Endodermal cell (in vitro differentiated cells): ENCODE results near the gene COG5. TPM values are rescaled to one million over a fixed set of nuclear protein-coding genes. Genes with fewer than 3 reads are reported as not detected.

Source experiments
- DNase-seq: peaks from one replicate; pipeline ENCODE4 v3.0.0-alpha.2; 2017
- H3K27ac ChIP-seq: 2 replicates; pipeline ENCODE4 v1.5.1; 2013; ENCODE audit warnings: mild to moderate bottlenecking, low read depth, low read length, moderate library complexity
- H3K27me3 ChIP-seq: 2 replicates; pipeline ENCODE4 v1.6.1; 2013; ENCODE audit warnings: mild to moderate bottlenecking, low read length, moderate library complexity; ENCODE audit not compliant: insufficient read depth, control insufficient read depth, poor library complexity, severe bottlenecking
- H3K36me3 ChIP-seq: 2 replicates; pipeline ENCODE4 v1.7.0; 2013; ENCODE audit warnings: mild to moderate bottlenecking, low read length, moderate library complexity; ENCODE audit not compliant: control insufficient read depth, insufficient read depth
- H3K4me1 ChIP-seq: one replicate; pipeline ENCODE4 v1.7.0; 2013; ENCODE audit warnings: low read length; ENCODE audit not compliant: control insufficient read depth, insufficient read depth
- H3K4me3 ChIP-seq: 2 replicates; pipeline ENCODE4 v1.5.1; 2013; ENCODE audit warnings: mild to moderate bottlenecking, low read length, moderate library complexity
- H3K9ac ChIP-seq: 2 replicates; pipeline ENCODE4 v1.6.1; 2013; ENCODE audit warnings: mild to moderate bottlenecking, low read length, moderate library complexity; ENCODE audit not compliant: poor library complexity, severe bottlenecking; ENCODE audit errors: extremely low read depth
- H3K9me3 ChIP-seq: 2 replicates; pipeline ENCODE4 v1.6.1; 2013; ENCODE audit warnings: mild to moderate bottlenecking, low read length, moderate library complexity; ENCODE audit not compliant: control insufficient read depth
- H3K27ac Mint-ChIP-seq: 2 replicates; pipeline ENCODE4 v1.8.0; 2020; ENCODE audit warnings: mixed read lengths
- H3K27me3 Mint-ChIP-seq: 2 replicates; pipeline ENCODE4 v1.8.0; 2021; ENCODE audit warnings: mild to moderate bottlenecking, mixed read lengths; ENCODE audit not compliant: insufficient read depth
- H3K36me3 Mint-ChIP-seq: 2 replicates; pipeline ENCODE4 v1.8.0; 2020; ENCODE audit warnings: low read depth, mixed read lengths
- H3K4me1 Mint-ChIP-seq: 2 replicates; pipeline ENCODE4 v1.8.0; 2020; ENCODE audit warnings: mixed read lengths
- H3K4me3 Mint-ChIP-seq: 2 replicates; pipeline ENCODE4 v1.8.0; 2020; ENCODE audit warnings: mild to moderate bottlenecking, moderate library complexity, mixed read lengths
- H3K9me3 Mint-ChIP-seq: 2 replicates; pipeline ENCODE4 v1.8.0; 2020; ENCODE audit warnings: mild to moderate bottlenecking, mixed read lengths
- WGBS, 2 experiments: methylation state at CpG; one replicate each; pipeline versions ENCODE4 v1.1.5 to v1.1.7; 2013; ENCODE audit warnings: missing lambda C conversion rate in 2 of 2, mixed read lengths in 1 of 2; ENCODE audit not compliant: insufficient coverage in 1 of 2, insufficient read length in 1 of 2; 5-methylcytosine and 5-hydroxymethylcytosine counted together
- total RNA-seq, 2 donors: library from RNA; stranded (reverse); fragmentation: NEBNext Ultra II Directional in 1 of 2; extraction: Animal tissue kit (Norgen Biotek cat#: 25700) in 1 of 2; gene quantifications; 2 replicates in 1 of 2; 3 replicates in 1 of 2; pipeline ENCODE4 v1.2.1, GENCODE V29; 2021
- TF ChIP-seq, protein P1 (sequence below): fragments of 200-600 bp; sonication (generic); conservative IDR thresholded peaks from 2 replicates; pipeline ENCODE4 v1.5.0; 2021; ENCODE audit warnings: antibody characterized with exemption, mild to moderate bottlenecking

The COG5 gene
- total RNA-seq, 2 donors from 2014 or later: 25.5 to 34.7 TPM

DNA sequence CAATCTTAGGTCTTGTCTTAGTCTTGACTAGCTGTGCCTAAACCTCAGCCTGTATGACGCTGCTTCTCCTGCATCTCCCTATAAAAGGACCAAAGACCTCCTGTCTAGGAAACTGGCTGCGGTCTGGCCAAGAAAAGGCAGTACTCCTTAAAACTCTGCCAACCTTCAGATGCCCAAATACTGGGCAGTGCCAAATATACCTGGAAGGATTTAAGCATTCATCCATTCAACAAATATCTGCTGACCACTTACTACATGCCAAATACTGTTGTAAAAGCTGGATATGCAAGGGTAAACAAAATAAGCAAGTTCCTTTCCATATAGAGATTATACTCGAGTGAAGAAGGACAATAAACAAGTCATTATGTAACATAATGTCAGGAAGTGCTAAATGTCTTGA, 259.1 kb downstream of the COG5 start:
- Mint-ChIP-seq H3K27ac (no peak overlapping the region), H3K9me3 (peaks cover 2% of the 10 kb centered on the region), H3K4me1 (peaks cover 9% of the 10 kb centered on the region), H3K4me3 (no peak overlapping the region), H3K27me3 (no peaks in the 10 kb centered on the region), H3K36me3 (peaks cover 6% of the 10 kb centered on the region)
- Histone ChIP-seq H3K9ac (no peak overlapping the region), H3K4me3 (no peak overlapping the region), H3K9me3 (no peaks in the 10 kb centered on the region), H3K36me3 (no peaks in the 10 kb centered on the region), H3K4me1 (no peaks in the 10 kb centered on the region), H3K27me3 (no peaks in the 10 kb centered on the region), H3K27ac (peak overlapping the region; percentile 19)
- WGBS, 2 experiments: 98 to 100% methylated on average over 1 to 3 of the region's 3 CpGs
- no peak for DNase-seq
- TF ChIP-seq, protein P1, sequence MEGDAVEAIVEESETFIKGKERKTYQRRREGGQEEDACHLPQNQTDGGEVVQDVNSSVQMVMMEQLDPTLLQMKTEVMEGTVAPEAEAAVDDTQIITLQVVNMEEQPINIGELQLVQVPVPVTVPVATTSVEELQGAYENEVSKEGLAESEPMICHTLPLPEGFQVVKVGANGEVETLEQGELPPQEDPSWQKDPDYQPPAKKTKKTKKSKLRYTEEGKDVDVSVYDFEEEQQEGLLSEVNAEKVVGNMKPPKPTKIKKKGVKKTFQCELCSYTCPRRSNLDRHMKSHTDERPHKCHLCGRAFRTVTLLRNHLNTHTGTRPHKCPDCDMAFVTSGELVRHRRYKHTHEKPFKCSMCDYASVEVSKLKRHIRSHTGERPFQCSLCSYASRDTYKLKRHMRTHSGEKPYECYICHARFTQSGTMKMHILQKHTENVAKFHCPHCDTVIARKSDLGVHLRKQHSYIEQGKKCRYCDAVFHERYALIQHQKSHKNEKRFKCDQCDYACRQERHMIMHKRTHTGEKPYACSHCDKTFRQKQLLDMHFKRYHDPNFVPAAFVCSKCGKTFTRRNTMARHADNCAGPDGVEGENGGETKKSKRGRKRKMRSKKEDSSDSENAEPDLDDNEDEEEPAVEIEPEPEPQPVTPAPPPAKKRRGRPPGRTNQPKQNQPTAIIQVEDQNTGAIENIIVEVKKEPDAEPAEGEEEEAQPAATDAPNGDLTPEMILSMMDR: no peak

DNA sequence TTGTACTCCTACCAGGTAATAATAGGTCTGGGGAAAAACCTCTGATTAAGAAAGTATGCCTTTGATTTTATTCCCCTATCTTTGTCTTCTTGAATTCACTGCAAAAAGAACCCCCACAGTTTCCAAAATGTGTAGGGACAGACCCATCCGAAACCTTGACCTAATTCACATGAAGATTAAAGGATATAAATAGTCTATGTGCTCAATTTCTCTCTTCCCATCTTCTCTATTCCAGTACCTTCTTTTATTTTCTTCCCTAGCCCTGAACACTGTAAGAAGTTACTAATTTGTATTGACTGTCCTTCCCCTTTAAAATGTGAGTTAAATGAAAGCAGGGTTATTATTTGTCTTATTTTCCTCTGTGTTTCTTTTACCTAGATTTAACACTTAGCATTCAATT, 259.7 kb downstream of the COG5 start:
- Mint-ChIP-seq H3K4me1 (peaks cover 4% of the 10 kb centered on the region), H3K36me3 (peaks cover 6% of the 10 kb centered on the region), H3K27ac (no peak overlapping the region), H3K27me3 (no peaks in the 10 kb centered on the region), H3K4me3 (no peak overlapping the region), H3K9me3 (peaks cover 2% of the 10 kb centered on the region)
- Histone ChIP-seq H3K9me3 (no peaks in the 10 kb centered on the region), H3K27me3 (no peaks in the 10 kb centered on the region), H3K27ac (no peak overlapping the region), H3K36me3 (no peaks in the 10 kb centered on the region), H3K9ac (no peak overlapping the region), H3K4me3 (no peak overlapping the region), H3K4me1 (no peaks in the 10 kb centered on the region)
- TF ChIP-seq, protein P1: no peak
- WGBS, 2 experiments: 80% methylated on average over 1 of the region's 1 CpG; no CpG with 5 or more reads in 1 of the 2 experiments
- no peak for DNase-seq

DNA sequence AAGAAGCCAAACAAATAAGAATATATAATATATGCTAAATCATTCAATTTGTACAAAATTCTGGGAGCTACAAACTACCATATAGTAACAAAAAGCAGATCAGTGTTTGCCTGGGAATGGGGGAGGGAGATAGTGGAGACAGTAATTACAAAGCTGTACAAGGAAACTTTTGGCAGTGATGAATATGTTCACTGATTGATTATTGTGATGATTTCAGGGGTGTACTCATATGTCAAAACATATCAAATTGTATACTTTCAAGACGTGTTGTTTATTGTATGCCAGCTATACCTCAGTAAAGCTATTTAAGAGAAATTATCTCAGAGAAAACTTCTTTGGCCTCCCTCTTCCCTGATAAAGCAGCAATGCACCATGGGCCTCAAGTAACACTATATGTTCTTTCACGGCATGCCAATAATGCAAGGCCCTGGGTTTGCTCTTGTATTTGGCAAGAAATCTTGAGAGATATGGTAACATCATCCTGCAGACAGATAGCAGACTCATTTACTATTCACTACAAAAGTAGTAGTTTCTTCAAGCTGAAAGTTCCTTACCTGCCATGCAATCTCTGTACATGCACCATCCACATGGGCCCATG, 261.4 kb downstream of the COG5 start:
- no peak overlapping the region for H3K4me3 Mint-ChIP-seq

More for the DNA sequence above, 261.4 kb downstream of the COG5 start:
- no peak overlapping the region for H3K27ac ChIP-seq
- H3K9ac ChIP-seq: no peak overlapping the region
- TF ChIP-seq, protein P1: no peak
- H3K36me3 ChIP-seq: no peaks in the 10 kb centered on the region
- H3K36me3 Mint-ChIP-seq: peaks cover 6% of the 10 kb centered on the region
- H3K27ac Mint-ChIP-seq: no peak overlapping the region
- H3K27me3 Mint-ChIP-seq: no peaks in the 10 kb centered on the region
- H3K4me3 ChIP-seq: no peak overlapping the region
- no peaks in the 10 kb centered on the region for H3K4me1 ChIP-seq
- no peak for DNase-seq
- no peaks in the 10 kb centered on the region for H3K9me3 ChIP-seq
- 83 to 86% methylated on average over 1 to 2 of the region's 2 CpGs for WGBS, 2 experiments
- peaks cover 2% of the 10 kb centered on the region for H3K9me3 Mint-ChIP-seq
- H3K27me3 ChIP-seq: no peaks in the 10 kb centered on the region
- peaks cover 4% of the 10 kb centered on the region for H3K4me1 Mint-ChIP-seq
